ENCODE results near the gene MYH13. TPM values are rescaled to one million over a fixed set of nuclear protein-coding genes. Genes with fewer than 3 reads are reported as not detected.

The MYH13 gene
- total RNA-seq, 1 experiment from 2014 or later = not detected

- H3K36me3 Mint-ChIP-seq = no peaks in the 10 kb centered on the region
- TF ChIP-seq OVOL2 (CRISPR knock-in tag; IDR thresholded peaks at IDR 0.05; ENCODE audit: borderline replicate concordance) (no peak), ZNF281 (CRISPR knock-in tag; IDR thresholded peaks at IDR 0.05) (no peak), SMAD3 (CRISPR knock-in tag; IDR thresholded peaks at IDR 0.05; ENCODE audit: borderline replicate concordance) (no peak), GTF2I (CRISPR knock-in tag; conservative IDR thresholded peaks at IDR 0.05) (no peak), GABPB1 (CRISPR knock-in tag; IDR thresholded peaks at IDR 0.05) (no peak), IRF2 (CRISPR knock-in tag; IDR thresholded peaks at IDR 0.05; ENCODE audit: borderline replicate concordance, low read depth) (no peak), EMX1 (CRISPR knock-in tag; IDR thresholded peaks at IDR 0.05) (no peak), ZNF671 (CRISPR knock-in tag; IDR thresholded peaks at IDR 0.05) (no peak), CDX4 (CRISPR knock-in tag; IDR thresholded peaks at IDR 0.05; ENCODE audit: borderline replicate concordance) (no peak), ZSCAN18 (CRISPR knock-in tag; IDR thresholded peaks at IDR 0.05) (no peak)
- ATAC-seq = no peak
- no peak for DNase-seq (ENCODE audit: low spot score)
- CTCF ChIA-PET = interaction anchor here (1.3 to 3.2 kb wide), 2 partner anchors 220 to 224 kb away, joined by 9 to 12 read pairs; no protein-coding TSS in a partner anchor
- H3K27ac Mint-ChIP-seq = no peak overlapping the region
- H3K9me3 Mint-ChIP-seq = no peaks in the 10 kb centered on the region
- H3K27me3 Mint-ChIP-seq (ENCODE audit: low read depth) = no peaks in the 10 kb centered on the region; the same call in 1 of the 2 replicates
- POLR2A ChIA-PET = interaction anchor here (0.5 kb wide), 1 partner anchor 7 kb away, joined by 3 read pairs; no protein-coding TSS in a partner anchor
- no peak overlapping the region for H3K4me3 Mint-ChIP-seq
- no peaks in the 10 kb centered on the region for H3K4me1 Mint-ChIP-seq
Measured at GRCh38 chr17:10394201-10394887, 21.5 kb upstream of the MYH13 start.

GRCh38 chr17:10392880-10393279 lies 20.1 kb upstream of the MYH13 start:
- ChIA-PET POLR2A (no interaction called here), CTCF (interaction anchor here (3.2 kb wide), 1 partner anchor 222 kb away, joined by 12 read pairs; no protein-coding TSS in a partner anchor)
- Mint-ChIP-seq H3K4me1 (no peaks in the 10 kb centered on the region), H3K27ac (no peak overlapping the region), H3K27me3 (ENCODE audit: low read depth) (no peaks in the 10 kb centered on the region; the same call in 1 of the 2 replicates), H3K4me3 (no peak overlapping the region), H3K9me3 (no peaks in the 10 kb centered on the region), H3K36me3 (no peaks in the 10 kb centered on the region)
- TF ChIP-seq ARID4B (CRISPR knock-in tag; IDR thresholded peaks at IDR 0.05; ENCODE audit: borderline replicate concordance) = no peak
- no peak for TF ChIP-seq TEAD1 (CRISPR knock-in tag; IDR thresholded peaks at IDR 0.05)
- no peak for TF ChIP-seq RELA (CRISPR knock-in tag; IDR thresholded peaks at IDR 0.05; ENCODE audit: borderline replicate concordance)
- no peak for TF ChIP-seq CREB1 (CRISPR knock-in tag; IDR thresholded peaks at IDR 0.05)
- no peak for TF ChIP-seq E2F4 (CRISPR knock-in tag; IDR thresholded peaks at IDR 0.05; ENCODE audit: borderline replicate concordance, low read depth)
- TF ChIP-seq AFF4 (CRISPR knock-in tag; IDR thresholded peaks at IDR 0.05; ENCODE audit: borderline replicate concordance) = no peak
- no peak for TF ChIP-seq CBFB (CRISPR knock-in tag; IDR thresholded peaks at IDR 0.05; ENCODE audit: low read depth)
- ATAC-seq (no peak), DNase-seq (ENCODE audit: low spot score) (no peak)
